GM19025 (cell line): Measurements from ENCODE around the gene SLC17A4.

Experiments
- ATAC-seq: cut with Tn5 transposase; IDR thresholded peaks from one replicate; pipeline ENCODE4 v1.9.1; 2021; ENCODE audit warnings: mild to moderate bottlenecking, low read depth, moderate library complexity; ENCODE audit not compliant: unreplicated experiment

Gene SLC17A4, protein sequence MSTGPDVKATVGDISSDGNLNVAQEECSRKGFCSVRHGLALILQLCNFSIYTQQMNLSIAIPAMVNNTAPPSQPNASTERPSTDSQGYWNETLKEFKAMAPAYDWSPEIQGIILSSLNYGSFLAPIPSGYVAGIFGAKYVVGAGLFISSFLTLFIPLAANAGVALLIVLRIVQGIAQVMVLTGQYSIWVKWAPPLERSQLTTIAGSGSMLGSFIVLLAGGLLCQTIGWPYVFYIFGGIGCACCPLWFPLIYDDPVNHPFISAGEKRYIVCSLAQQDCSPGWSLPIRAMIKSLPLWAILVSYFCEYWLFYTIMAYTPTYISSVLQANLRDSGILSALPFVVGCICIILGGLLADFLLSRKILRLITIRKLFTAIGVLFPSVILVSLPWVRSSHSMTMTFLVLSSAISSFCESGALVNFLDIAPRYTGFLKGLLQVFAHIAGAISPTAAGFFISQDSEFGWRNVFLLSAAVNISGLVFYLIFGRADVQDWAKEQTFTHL

GRCh38 chr6:25754535-25754934, at the start of gene SLC17A4:
SLC17A4 (plus strand) TSS chr6:25754742; CDS start chr6:25761963, 7,221 bp downstream.
- no peak for ATAC-seq

DNA sequence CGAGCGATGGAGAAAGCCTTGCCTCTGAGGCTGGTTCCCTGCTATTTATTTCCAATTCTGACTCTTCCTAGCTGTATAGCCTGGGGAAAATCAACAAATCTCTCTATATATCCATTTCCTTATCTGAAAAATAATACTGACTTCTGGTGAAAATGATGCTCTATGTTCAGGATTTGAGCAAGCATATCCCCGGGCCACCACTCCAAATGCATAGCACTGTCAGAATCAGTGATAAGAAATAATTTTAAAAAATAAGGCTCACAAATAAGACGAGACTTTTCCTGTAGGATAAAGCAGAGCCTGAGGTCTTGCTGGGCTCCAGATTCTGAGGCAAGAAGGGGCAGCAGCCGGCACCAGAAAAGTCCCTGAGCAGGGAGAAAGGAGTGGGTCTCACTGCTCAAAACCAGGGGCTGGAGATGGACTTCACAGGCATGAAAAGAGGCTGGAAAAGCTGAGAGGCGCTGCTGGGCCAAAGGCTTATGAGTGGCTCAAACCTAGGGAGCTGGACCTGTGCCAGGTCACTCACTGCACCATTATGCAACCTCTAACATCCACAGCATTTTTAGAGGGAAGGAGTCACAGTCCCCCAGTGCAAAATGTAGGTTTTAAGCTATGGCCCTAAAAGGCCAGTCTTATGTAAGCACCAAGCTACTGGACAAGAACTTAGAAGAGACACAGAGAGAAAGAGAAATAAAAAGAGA, 48.1 kb upstream of the SLC17A4 start:
- ATAC-seq: no peak

DNA sequence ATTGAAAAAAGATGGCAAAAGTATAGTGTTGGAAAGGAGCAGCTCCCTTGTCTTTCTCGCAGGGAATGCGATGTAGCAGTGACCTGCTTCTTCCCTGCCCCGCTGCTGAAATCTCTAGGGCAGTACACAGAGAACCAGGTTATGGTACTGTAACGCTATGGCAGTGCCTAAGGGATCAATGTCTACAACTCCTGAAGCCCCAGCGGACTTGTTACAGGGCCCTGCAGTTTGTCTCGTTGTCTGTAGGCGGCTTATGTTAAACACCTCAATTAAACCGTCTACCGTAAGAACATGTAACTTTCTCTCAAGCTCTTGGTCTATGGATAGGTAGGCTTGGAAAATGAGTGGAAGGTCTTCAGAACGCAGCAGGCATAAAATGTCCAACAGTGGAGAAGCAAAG, 44.8 kb upstream of the SLC17A4 start:
- no peak for ATAC-seq

- no peak for ATAC-seq
Measured at GRCh38 chr6:25710287-25710686, 44.3 kb upstream of the SLC17A4 start.

DNA sequence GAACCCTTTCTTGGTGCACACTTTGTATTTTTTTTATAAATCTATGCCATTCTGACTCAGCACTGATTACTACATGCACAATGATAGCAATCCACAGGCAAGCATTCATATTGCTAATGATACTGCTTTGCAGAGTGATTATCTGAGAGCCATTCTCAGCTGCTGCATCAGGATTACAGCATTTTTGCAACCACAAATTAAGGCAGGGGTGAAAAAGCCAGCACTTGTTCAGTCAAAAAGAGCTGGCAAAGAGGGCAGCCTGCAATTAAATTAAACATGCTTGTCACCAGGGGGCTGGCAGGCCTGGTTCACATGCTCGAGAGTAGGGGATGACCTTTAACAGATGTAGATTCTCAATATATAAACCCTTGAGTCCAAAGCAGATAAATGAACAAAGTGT, 40.7 kb upstream of the SLC17A4 start:
- no peak for ATAC-seq

DNA sequence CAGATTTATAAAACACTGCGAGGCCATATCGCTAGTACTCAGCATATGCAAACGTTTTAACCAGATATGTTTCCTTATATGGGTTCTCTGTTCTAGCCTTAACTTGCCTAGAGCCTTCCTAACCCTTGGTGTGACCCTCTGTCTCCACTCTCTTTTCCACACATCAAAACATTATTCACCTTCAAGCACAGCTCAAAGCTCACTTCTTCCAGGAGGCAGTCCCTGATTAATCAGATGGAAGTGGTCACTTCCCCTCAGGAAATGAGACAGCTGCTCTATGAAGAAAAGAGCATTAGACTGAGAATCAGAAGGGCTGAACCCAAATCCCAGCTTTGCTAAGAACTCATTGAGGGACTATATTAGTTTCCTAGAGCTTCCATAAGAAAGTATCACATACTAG, 39.8 kb upstream of the SLC17A4 start:
- ATAC-seq: no peak

GRCh38 chr6:25715794-25716193, 38.7 kb upstream of the SLC17A4 start:
- no peak for ATAC-seq

GRCh38 chr6:25717866-25718740, 36.4 kb upstream of the SLC17A4 start:
- ATAC-seq: no peak

DNA sequence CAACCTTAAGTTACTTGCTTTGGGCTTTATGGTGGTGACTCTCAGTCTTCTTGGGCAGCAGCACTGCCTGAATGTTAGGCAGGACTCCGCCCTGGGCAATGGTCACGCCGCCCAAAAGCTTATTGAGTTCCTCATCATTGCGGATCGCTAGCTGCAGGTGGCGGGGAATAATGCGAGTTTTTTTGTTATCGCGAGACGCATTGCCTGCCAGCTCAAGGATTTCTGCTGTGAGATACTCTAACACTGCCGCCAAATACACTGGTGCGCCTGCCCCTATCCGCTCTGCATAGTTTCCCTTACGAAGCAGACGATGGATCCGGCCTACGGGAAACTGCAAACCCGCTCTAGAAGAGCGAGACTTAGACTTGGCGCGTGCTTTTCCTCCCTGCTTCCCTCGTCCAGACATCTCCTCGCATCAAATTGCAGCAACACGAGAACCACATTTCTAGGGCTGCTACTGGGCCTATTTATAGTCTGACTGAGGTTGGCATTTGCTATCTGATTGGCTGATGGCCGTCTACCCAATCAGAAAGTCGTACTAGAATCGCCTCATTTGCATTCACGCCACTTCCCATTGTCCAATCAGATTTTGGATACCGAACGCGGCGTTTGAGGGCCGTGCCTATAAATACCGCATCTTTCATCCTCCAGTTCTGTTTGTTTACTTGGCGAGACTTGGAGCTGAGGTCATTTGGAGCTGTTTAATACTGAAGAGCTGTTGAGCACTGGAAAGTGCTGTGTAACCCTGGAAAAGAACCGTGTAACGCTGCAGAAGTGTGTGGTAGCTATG, 28.2 kb upstream of the SLC17A4 start:
- no peak for ATAC-seq

DNA sequence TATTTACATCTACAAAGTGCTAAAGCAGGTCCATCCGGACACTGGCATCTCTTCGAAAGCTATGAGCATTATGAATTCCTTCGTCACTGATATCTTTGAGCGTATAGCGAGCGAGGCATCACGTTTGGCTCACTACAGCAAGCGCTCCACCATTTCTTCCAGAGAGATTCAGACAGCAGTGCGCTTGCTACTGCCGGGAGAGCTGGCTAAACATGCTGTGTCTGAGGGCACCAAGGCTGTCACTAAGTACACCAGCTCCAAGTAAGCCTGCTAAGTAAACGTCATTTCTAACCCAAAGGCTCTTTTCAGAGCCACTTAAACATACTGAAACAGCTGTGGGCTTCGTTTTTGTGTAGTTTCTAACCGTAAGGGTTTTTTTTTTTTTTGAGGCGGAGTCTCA, 27.5 kb upstream of the SLC17A4 start:
- no peak for ATAC-seq

GRCh38 chr6:25730907-25731306, 23.6 kb upstream of the SLC17A4 start:
- ATAC-seq: no peak

DNA sequence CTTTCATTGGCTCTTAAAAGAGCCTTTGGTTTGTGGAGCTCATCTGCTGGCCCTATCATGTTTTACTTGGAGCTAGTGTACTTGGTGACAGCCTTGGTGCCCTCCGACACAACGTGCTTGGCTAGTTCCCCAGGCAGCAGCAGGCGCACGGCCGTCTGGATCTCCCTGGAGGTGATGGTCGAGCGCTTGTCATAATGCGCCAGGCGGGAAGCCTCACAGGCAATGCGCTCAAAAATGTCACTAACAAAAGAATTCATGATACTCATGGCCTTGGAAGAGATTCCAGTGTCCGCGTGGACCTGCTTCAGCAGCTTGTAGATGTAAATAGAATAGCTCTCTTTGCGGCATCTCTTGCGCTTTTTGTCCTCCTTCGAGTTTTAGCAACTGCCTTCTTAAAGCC, 22.8 kb upstream of the SLC17A4 start:
- no peak for ATAC-seq

- no peak for ATAC-seq
Measured at GRCh38 chr6:25732468-25733198, 21.9 kb upstream of the SLC17A4 start.

DNA sequence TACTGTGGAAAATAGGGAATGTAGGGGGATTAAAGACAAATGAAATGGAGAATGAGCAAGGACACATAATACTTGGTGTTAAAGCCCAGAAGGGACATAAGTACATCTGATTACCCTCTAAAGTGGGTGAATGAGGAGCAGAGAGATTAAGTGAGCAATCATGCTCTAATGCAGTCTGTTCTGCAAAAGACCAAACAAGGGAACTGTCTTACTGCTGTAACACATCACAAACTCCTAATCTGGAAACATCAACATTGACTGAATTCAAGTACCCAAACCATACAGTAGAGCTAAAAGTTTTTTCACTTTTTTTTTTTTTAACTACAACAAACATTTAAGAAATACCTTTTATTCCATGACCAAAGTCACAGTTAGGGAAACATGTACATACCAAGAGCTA, 19.3 kb upstream of the SLC17A4 start:
- no peak for ATAC-seq

- ATAC-seq: no peak
Measured at GRCh38 chr6:25743868-25744267, 10.7 kb upstream of the SLC17A4 start.

- ATAC-seq: no peak
Measured at GRCh38 chr6:25745836-25746235, 8.7 kb upstream of the SLC17A4 start.

- no peak for ATAC-seq
Measured at GRCh38 chr6:25746968-25747367, 7.6 kb upstream of the SLC17A4 start.

- ATAC-seq: no peak
Measured at GRCh38 chr6:25747477-25747876, 7.1 kb upstream of the SLC17A4 start.

- ATAC-seq: no peak
Measured at GRCh38 chr6:25748049-25748448, 6.5 kb upstream of the SLC17A4 start.
